Erythroblast (primary cell): ENCODE measurements around the gene MCRIP2.

ENCODE experiments used
- DNase-seq, 2 experiments: peaks; one replicate each; lab custom pipeline; 2025; lab: John Stamatoyannopoulos, UW
- GATA1 ChIP-seq: IDR thresholded peaks from 2 replicates; pipeline ENCODE4 v1.6.1; 2011; ENCODE audit warnings: low read depth, mild to moderate bottlenecking, control low read depth, low read length, moderate library complexity
- POLR2A ChIP-seq: IDR thresholded peaks from 2 replicates; pipeline ENCODE4 v1.6.1; 2011; ENCODE audit warnings: mild to moderate bottlenecking, low read length

The MCRIP2 gene

GRCh38 chr16:606656-607307 is 34.8 kb upstream of the MCRIP2 start:
- TF ChIP-seq POLR2A = no peak
- no peak for TF ChIP-seq GATA1
- DNase-seq = no peak

- no peak for DNase-seq
- TF ChIP-seq GATA1 = no peak
- TF ChIP-seq POLR2A = no peak
Observed at GRCh38 chr16:608019-608418, 33.6 kb upstream of the MCRIP2 start.

- no peak for TF ChIP-seq POLR2A
- TF ChIP-seq GATA1 = no peak
- DNase-seq = no peak
Observed at GRCh38 chr16:609316-609715, 32.3 kb upstream of the MCRIP2 start.

- DNase-seq = no peak
- TF ChIP-seq GATA1 = no peak
- no peak for TF ChIP-seq POLR2A
Observed at GRCh38 chr16:609984-610383, 31.6 kb upstream of the MCRIP2 start.

GRCh38 chr16:610513-611381 is 30.9 kb upstream of the MCRIP2 start:
- TF ChIP-seq POLR2A (no peak), GATA1 (no peak)
- DNase-seq = peak; percentile 50 to 65

GRCh38 chr16:615122-615521 is 26.5 kb upstream of the MCRIP2 start:
- no peak for TF ChIP-seq GATA1
- no peak for TF ChIP-seq POLR2A
- no peak for DNase-seq

GRCh38 chr16:616733-617586 is 24.7 kb upstream of the MCRIP2 start:
- TF ChIP-seq GATA1 = no peak
- TF ChIP-seq POLR2A = no peak
- no peak for DNase-seq

- no peak for DNase-seq
Observed at GRCh38 chr16:617855-618254, 23.8 kb upstream of the MCRIP2 start.

GRCh38 chr16:619476-620100 is 22.0 kb upstream of the MCRIP2 start:
- no peak for TF ChIP-seq GATA1
- no peak for TF ChIP-seq POLR2A
- no peak for DNase-seq

More at GRCh38 chr16:617855-618254, 23.8 kb upstream of the MCRIP2 start:
- no peak for TF ChIP-seq POLR2A
- no peak for TF ChIP-seq GATA1

- TF ChIP-seq POLR2A = no peak
- TF ChIP-seq GATA1 = no peak
- DNase-seq = no peak
Observed at GRCh38 chr16:620700-621525, 20.7 kb upstream of the MCRIP2 start.

GRCh38 chr16:621526-622105 is 20.0 kb upstream of the MCRIP2 start:
- no peak for TF ChIP-seq POLR2A
- TF ChIP-seq GATA1 = no peak
- no peak for DNase-seq

- TF ChIP-seq GATA1 (no peak), POLR2A (no peak)
- no peak for DNase-seq
Observed at GRCh38 chr16:622920-623280, 18.7 kb upstream of the MCRIP2 start.
